Suppressor macrophage (primary cell): ENCODE measurements around the gene ENDOV.

Source experiments
- DNase-seq, 4 experiments: peaks; one replicate each; pipeline ENCODE4 v3.0.0-alpha.2; 2020 to 2022

The ENDOV gene

DNA sequence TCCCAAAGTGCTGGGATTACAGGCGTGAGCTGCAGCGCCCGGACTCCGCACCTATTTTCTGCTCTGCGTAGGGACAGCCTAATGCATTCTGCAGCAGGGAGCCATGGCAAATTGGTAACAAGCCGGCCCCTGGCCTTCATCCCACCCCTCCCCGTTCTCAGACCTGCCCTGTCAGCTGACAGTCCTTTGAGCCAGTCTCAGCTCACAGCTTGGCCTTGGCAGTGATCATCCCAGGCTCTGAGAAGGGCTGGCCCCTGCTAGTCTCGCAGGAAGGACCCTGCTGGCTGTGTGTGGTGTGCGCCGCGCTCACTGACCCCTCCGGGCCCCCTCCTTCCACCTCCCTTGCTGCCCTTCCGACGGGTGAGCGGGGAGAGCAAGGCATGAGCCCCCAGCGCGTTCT is 71.7 kb downstream of the ENDOV start:
- no peak for DNase-seq

DNA sequence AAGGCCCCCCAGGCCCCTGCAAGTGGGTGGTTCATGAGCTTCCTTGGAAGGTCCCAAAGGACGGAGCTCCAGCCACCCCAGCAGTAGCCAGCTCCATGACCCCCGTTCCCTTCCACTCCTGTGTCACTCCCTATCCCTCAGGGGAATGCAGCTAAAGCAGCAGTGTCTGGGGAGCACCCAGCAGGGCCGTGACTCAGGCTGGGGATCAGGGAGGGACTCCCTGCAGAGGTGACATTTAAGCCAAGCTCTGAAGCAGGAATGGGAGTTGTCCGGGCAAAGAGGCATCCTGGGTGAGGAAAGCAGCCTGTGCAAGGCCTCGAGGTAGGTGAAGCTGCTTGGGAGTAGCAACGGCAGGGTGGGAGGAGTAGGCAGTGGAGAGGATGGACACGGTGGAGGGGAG is 72.5 kb downstream of the ENDOV start:
- no peak for DNase-seq
